H1 (cell line): Measurements from ENCODE around the gene VWA3B. TPM values are rescaled to one million over a fixed set of nuclear protein-coding genes. Genes with fewer than 3 reads are reported as not detected.

ENCODE experiments used
- CTCF ChIA-PET: fragments of 300-600 bp; sonication (Branson Sonifier 250); formaldehyde crosslinking; loops from one replicate; lab custom pipeline; 2021; ENCODE audit not compliant: partially characterized antibody; lab: Charles Lee
- POLR2A ChIA-PET: fragments of 300-600 bp; sonication (Branson Sonifier 250); formaldehyde crosslinking; loops from one replicate; lab custom pipeline; 2021; ENCODE audit warnings: inconsistent platforms; ENCODE audit not compliant: partially characterized antibody; lab: Charles Lee
- DNase-seq, 2 experiments: peaks; one replicate each; pipeline versions ENCODE4 v3.0.0 to v3.0.0-alpha.2; 2010 to 2022; ENCODE audit warnings: low spot score in 2 of 2, low read depth in 1 of 2, mixed read lengths in 1 of 2
- FAIRE-seq: peaks from 2 replicates; lab custom pipeline; 2011; peaks lifted over from hg19 to GRCh38; lab: Jason Lieb, UNC
- H2AFZ ChIP-seq: 2 replicates; pipeline ENCODE4 v1.8.1; 2012; ENCODE audit warnings: low read length, inconsistent platforms
- H2AK5ac ChIP-seq: 2 replicates; pipeline ENCODE4 v1.6.1; 2013; ENCODE audit warnings: low read depth, low read length
- H2BK120ac ChIP-seq: replicated peaks from 2 replicates; pipeline ENCODE3; 2013; ENCODE audit warnings: low read depth, low read length, inconsistent platforms
- H2BK12ac ChIP-seq: 2 replicates; pipeline ENCODE4 v1.6.1; 2013; ENCODE audit warnings: low read depth, low read length
- H2BK15ac ChIP-seq: 2 replicates; pipeline ENCODE4 v1.6.1; 2013; ENCODE audit warnings: low read length
- H2BK20ac ChIP-seq: 2 replicates; pipeline ENCODE4 v1.6.1; 2013; ENCODE audit warnings: low read length
- H2BK5ac ChIP-seq: 2 replicates; pipeline ENCODE4 v1.6.1; 2013; ENCODE audit warnings: low read depth, low read length
- H3K14ac ChIP-seq: 2 replicates; pipeline ENCODE4 v1.6.1; 2013; ENCODE audit warnings: inconsistent platforms; ENCODE audit not compliant: insufficient read length
- H3K18ac ChIP-seq: 2 replicates; pipeline ENCODE4 v1.6.1; 2013; ENCODE audit warnings: low read length; ENCODE audit errors: extremely low read depth
- H3K23ac ChIP-seq: 2 replicates; pipeline ENCODE4 v1.6.1; 2013; ENCODE audit warnings: inconsistent platforms; ENCODE audit not compliant: insufficient read length
- H3K23me2 ChIP-seq: 2 replicates; pipeline ENCODE4 v1.6.1; 2013; ENCODE audit warnings: low read depth, low read length
- H3K27ac ChIP-seq: 2 replicates; pipeline ENCODE4 v1.6.1; 2011; ENCODE audit warnings: low read depth, low read length, inconsistent platforms
- H3K27me3 ChIP-seq, 4 experiments: replicated peaks in 1 of 4; 1 replicate in 1 of 4; 2 replicates in 3 of 4; pipeline versions ENCODE4 v1.6.1 to v1.8.1; 2011 to 2013; ENCODE audit warnings: low read length in 3 of 4, mild to moderate bottlenecking in 3 of 4, inconsistent platforms in 2 of 4, mixed read lengths in 2 of 4, moderate library complexity in 1 of 4; ENCODE audit not compliant: control insufficient read depth in 3 of 4, insufficient read depth in 3 of 4; ENCODE audit errors: extremely low read depth in 1 of 4
- H3K36me3 ChIP-seq, 4 experiments: 2 replicates each; pipeline versions ENCODE4 v1.6.1 to v1.8.1; 2011 to 2013; ENCODE audit warnings: mild to moderate bottlenecking in 4 of 4, low read length in 3 of 4, moderate library complexity in 2 of 4, control low read depth in 1 of 4, inconsistent platforms in 1 of 4; ENCODE audit not compliant: insufficient read depth in 4 of 4, control insufficient read depth in 2 of 4
- H3K4ac ChIP-seq: replicated peaks from 2 replicates; pipeline ENCODE3; 2013; ENCODE audit warnings: low read length, low read depth, mixed read lengths, inconsistent platforms; ENCODE audit not compliant: insufficient read length
- H3K4me1 ChIP-seq, 4 experiments: replicated peaks in 1 of 4; 1 replicate in 1 of 4; 2 replicates in 3 of 4; pipeline versions ENCODE4 v1.6.1 to v1.8.1; 2011 to 2013; ENCODE audit warnings: low read length in 3 of 4, inconsistent platforms in 2 of 4, mixed read lengths in 1 of 4; ENCODE audit not compliant: insufficient read depth in 4 of 4, control insufficient read depth in 3 of 4
- H3K4me2 ChIP-seq, 2 experiments: 2 replicates each; pipeline versions ENCODE4 v1.6.1 to v1.8.1; 2011 to 2013; ENCODE audit warnings: low read depth in 2 of 2, low read length in 2 of 2, control low read depth in 1 of 2, inconsistent platforms in 1 of 2, mild to moderate bottlenecking in 1 of 2; ENCODE audit not compliant: insufficient read depth in 1 of 2
- H3K4me3 ChIP-seq, 4 experiments: fragments of 200-600, 300-600 bp in 1 of 4; sonication (generic), shearing (Covaris generic), sonication (Bioruptor Twin) in 1 of 4; 2 replicates each; pipeline versions ENCODE4 v1.5.1 to v1.8.1; 2011 to 2016; ENCODE audit warnings: low read length in 4 of 4, low read depth in 3 of 4, control low read depth in 2 of 4, inconsistent platforms in 2 of 4, mild to moderate bottlenecking in 2 of 4, mixed read lengths in 1 of 4, moderate library complexity in 1 of 4; ENCODE audit not compliant: insufficient read depth in 2 of 4; ENCODE audit errors: extremely low read depth in 1 of 4
- H3K56ac ChIP-seq: replicated peaks from 2 replicates; pipeline ENCODE3; 2013; ENCODE audit warnings: low read depth, mild to moderate bottlenecking, mixed read lengths, low read length, inconsistent platforms; ENCODE audit not compliant: insufficient read length
- H3K79me1 ChIP-seq: 2 replicates; pipeline ENCODE4 v1.6.1; 2013; ENCODE audit warnings: low read depth, low read length, control low read depth
- H3K79me2 ChIP-seq, 2 experiments: 2 replicates each; pipeline versions ENCODE4 v1.6.1 to v1.8.1; 2012 to 2013; ENCODE audit warnings: low read length in 2 of 2, mild to moderate bottlenecking in 2 of 2, inconsistent platforms in 1 of 2; ENCODE audit not compliant: insufficient read depth in 2 of 2, control insufficient read depth in 1 of 2
- H3K9ac ChIP-seq, 4 experiments: replicated peaks in 1 of 4; 1 replicate in 1 of 4; 2 replicates in 3 of 4; pipeline versions ENCODE4 v1.6.1 to v1.8.1; 2011 to 2013; ENCODE audit warnings: low read depth in 3 of 4, low read length in 3 of 4, control low read depth in 2 of 4, mild to moderate bottlenecking in 2 of 4, moderate library complexity in 2 of 4, inconsistent platforms in 1 of 4; ENCODE audit errors: extremely low read depth in 1 of 4
- H3K9me3 ChIP-seq, 2 experiments: 2 replicates each; pipeline versions ENCODE4 v1.6.1 to v1.8.1; 2012 to 2013; ENCODE audit warnings: mild to moderate bottlenecking in 2 of 2, moderate library complexity in 2 of 2, control low read depth in 1 of 2, inconsistent platforms in 1 of 2, low read depth in 1 of 2, low read length in 1 of 2, mixed read lengths in 1 of 2; ENCODE audit not compliant: insufficient read depth in 2 of 2
- H4K20me1 ChIP-seq, 2 experiments: replicated peaks in 1 of 2; 2 replicates each; pipeline versions ENCODE3 to v1.8.1; 2011 to 2013; ENCODE audit warnings: inconsistent platforms in 2 of 2, low read length in 2 of 2, mild to moderate bottlenecking in 1 of 2; ENCODE audit not compliant: insufficient read depth in 2 of 2, control insufficient read depth in 1 of 2
- H4K5ac ChIP-seq: 2 replicates; pipeline ENCODE4 v1.6.1; 2013; ENCODE audit warnings: low read length, low read depth, mixed read lengths, inconsistent platforms; ENCODE audit not compliant: insufficient read length
- H4K8ac ChIP-seq: 2 replicates; pipeline ENCODE4 v1.8.0; 2013; ENCODE audit warnings: mild to moderate bottlenecking, moderate library complexity, low read length, inconsistent platforms; ENCODE audit not compliant: insufficient read depth; ENCODE audit errors: extremely low read depth
- H4K91ac ChIP-seq: replicated peaks from 2 replicates; pipeline ENCODE3; 2013; ENCODE audit warnings: low read length, mixed read lengths, inconsistent platforms; ENCODE audit not compliant: insufficient read length
- BCL11A ChIP-seq, 2 experiments: IDR thresholded peaks; one replicate each; pipeline ENCODE4 v1.6.1; 2011; ENCODE audit warnings: low read depth in 2 of 2, low read length in 2 of 2, mild to moderate bottlenecking in 2 of 2
- CBX8 ChIP-seq: fragments of 300-800, 300-1000 bp; sonication (generic); IDR thresholded peaks from 2 replicates; pipeline ENCODE4 v1.7.1; 2016; ENCODE audit warnings: low read depth, low read length, borderline replicate concordance
- CTCF ChIP-seq, 3 experiments: IDR thresholded peaks; 1 replicate in 2 of 3; 2 replicates in 1 of 3; pipeline versions ENCODE4 v1.5.1 to v1.6.1; 2011; ENCODE audit warnings: low read length in 3 of 3, mild to moderate bottlenecking in 3 of 3, inconsistent platforms in 2 of 3, low read depth in 1 of 3, moderate library complexity in 1 of 3; ENCODE audit not compliant: insufficient read depth in 1 of 3; ENCODE audit errors: control extremely low read depth in 1 of 3
- GABPA ChIP-seq: IDR thresholded peaks from 2 replicates; pipeline ENCODE4 v1.6.1; 2011; ENCODE audit warnings: mild to moderate bottlenecking, low read length, moderate library complexity, borderline replicate concordance; ENCODE audit not compliant: insufficient read depth
- KDM4A ChIP-seq: IDR thresholded peaks from one replicate; pipeline ENCODE4 v1.7.1; 2012; ENCODE audit warnings: low read depth, mild to moderate bottlenecking, moderate library complexity, low read length, inconsistent platforms; ENCODE audit not compliant: severe bottlenecking
- RXRA ChIP-seq: IDR thresholded peaks from 2 replicates; pipeline ENCODE4 v1.6.1; 2011; ENCODE audit warnings: low read depth, mild to moderate bottlenecking, low read length, moderate library complexity; ENCODE audit not compliant: insufficient read depth
- SIN3A ChIP-seq, 2 experiments: IDR thresholded peaks in 1 of 2; conservative IDR thresholded peaks in 1 of 2; 2 replicates each; pipeline ENCODE4 v1.6.1; 2011 to 2012; ENCODE audit warnings: low read length in 2 of 2, improper control_type of control experiment in 1 of 2, low read depth in 1 of 2, mild to moderate bottlenecking in 1 of 2
- SIX5 ChIP-seq: IDR thresholded peaks from 2 replicates; pipeline ENCODE4 v1.6.1; 2011; ENCODE audit warnings: mild to moderate bottlenecking, low read depth, low read length
- SRF ChIP-seq: IDR thresholded peaks from 2 replicates; pipeline ENCODE4 v1.6.1; 2011; ENCODE audit warnings: mild to moderate bottlenecking, low read depth, low read length, moderate library complexity
- WGBS, 2 experiments: shearing (Covaris generic) in 1 of 2; methylation state at CpG; one replicate each; pipeline versions ENCODE4 v1.1.6 to v1.1.7; 2013 to 2015; ENCODE audit warnings: low lambda C conversion rate in 2 of 2, mixed read lengths in 2 of 2, inconsistent platforms in 1 of 2, low coverage in 1 of 2, missing lambda C conversion rate in 1 of 2; ENCODE audit not compliant: insufficient replicate concordance in 2 of 2, insufficient coverage in 1 of 2, insufficient read length in 1 of 2; ENCODE audit errors: extremely low coverage in 1 of 2, missing lambda C conversion rate in 1 of 2; 5-methylcytosine and 5-hydroxymethylcytosine counted together
- polyA plus RNA-seq, 7 experiments: library from polyadenylated mRNA; depleted of rRNA in 3 of 7; stranded (reverse) in 5 of 7; unstranded in 2 of 7; fragments of >200 nt in 5 of 7; fragments of 200-250 nt in 2 of 7; gene quantifications; 1 replicate in 5 of 7; 2 replicates in 1 of 7; 4 replicates in 1 of 7; pipeline versions ENCODE4 v1.2.1 to v1.2.3, GENCODE V29; 2011 to 2013; ENCODE audit warnings: missing spikeins in 2 of 7, mixed read lengths in 2 of 7
- total RNA-seq: library from RNA; stranded (reverse); fragmentation: NEBNext Ultra II Directional; extraction: Animal tissue kit (Norgen Biotek cat#: 25700); gene quantifications from 2 replicates; pipeline ENCODE4 v1.2.1, GENCODE V29; 2021

Gene VWA3B
- total and polyA plus RNA-seq, 2 of the 8 experiments (the other 6 are each of a cell fraction or from before 2014, with no cell fraction given) = not detected

DNA sequence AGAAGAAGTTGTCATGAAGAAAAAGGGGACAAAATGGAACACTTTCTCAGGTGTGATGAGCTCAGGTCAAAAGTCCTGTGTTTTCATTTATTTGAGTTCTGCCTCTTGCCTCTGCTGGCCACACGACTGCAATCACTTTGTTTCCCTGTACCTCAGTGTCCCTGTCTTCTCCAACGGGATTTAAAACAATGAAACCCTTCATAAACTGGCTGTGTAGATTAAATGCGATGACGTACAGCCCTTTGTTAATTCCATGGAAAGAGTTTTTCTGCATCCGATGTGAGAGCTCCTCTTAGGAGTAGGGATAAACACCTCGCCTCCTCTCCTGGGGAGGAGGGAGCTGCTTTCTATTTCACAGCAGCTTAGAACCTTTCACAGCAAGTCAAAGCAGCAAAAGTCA, 207.7 kb downstream of the VWA3B start:
- DNase-seq = no peak
- Histone ChIP-seq H2BK20ac (no peak overlapping the region), H3K9ac (no peak overlapping the region), H3K23me2 (no peaks in the 10 kb centered on the region), H4K8ac (no peak overlapping the region), H3K4me2 (no peak overlapping the region), H2BK5ac (no peak overlapping the region), H3K18ac (no peak overlapping the region), H3K27ac (no peak overlapping the region), H4K20me1 (no peaks in the 10 kb centered on the region), H3K36me3 (no peaks in the 10 kb centered on the region), H2AFZ (no peak overlapping the region), H2BK12ac (no peak overlapping the region), H2AK5ac (no peak overlapping the region), H3K14ac (no peak overlapping the region), H3K9me3 (no peaks in the 10 kb centered on the region), H4K91ac (no peak overlapping the region), H3K79me2 (no peaks in the 10 kb centered on the region), H2BK120ac (no peak overlapping the region), H3K4me3 (no peak overlapping the region), H3K23ac (no peak overlapping the region), H3K4ac (no peak overlapping the region), H3K56ac (no peak overlapping the region), H3K79me1 (no peaks in the 10 kb centered on the region), H3K27me3 (0 out of 7 replicates have a peak, but pooled peaks cover 0 to 3% (median 0%) of the 10 kb centered on the region in 4 experiments), H4K5ac (no peak overlapping the region), H3K4me1 (no peaks in the 10 kb centered on the region), H2BK15ac (no peak overlapping the region)
- TF ChIP-seq BCL11A (IDR thresholded peaks at IDR 0.05; ENCODE audit: low read depth in 2 of 2, low read length in 2 of 2) (no peak), SRF (no peak), KDM4A (no peak), RXRA (no peak), SIX5 (no peak), GABPA (no peak), CTCF (IDR thresholded peaks at IDR 0.05; ENCODE audit: control extremely low read depth in 1 of 3, insufficient read depth in 1 of 3, low read depth in 1 of 3, low read length in 3 of 3) (no peak), SIN3A (conservative IDR thresholded peaks at IDR 0.05 in 1 of 2, IDR thresholded peaks at IDR 0.05 in 1 of 2; ENCODE audit: low read depth in 1 of 2, low read length in 2 of 2) (no peak), CBX8 (no peak)
- WGBS, 2 experiments = 87% methylated on average over 6 of the region's 6 CpGs; no CpG with 5 or more reads in 1 of the 2 experiments
- ChIA-PET CTCF (interaction anchor here (0.5 to 1.8 kb wide), 6 partner anchors 8 to 808 kb away, joined by 3 to 5 read pairs (median 3); no protein-coding TSS in a partner anchor), POLR2A (no interaction called here)
- FAIRE-seq = no peak
